DOHH2 (cell line): ENCODE measurements around the gene USHBP1.

Experiments
- EZH2phosphoT487 ChIP-seq: fragments of 200-600 bp; sonication (generic); IDR thresholded peaks from 2 replicates; pipeline ENCODE4 v1.6.1; 2017; ENCODE audit warnings: borderline replicate concordance, mild to moderate bottlenecking, antibody characterized with exemption, low read length, moderate library complexity, mixed read lengths
- TF ChIP-seq, protein P1 (sequence below): fragments of 200-600 bp; sonication (generic); IDR thresholded peaks from one replicate; pipeline ENCODE4 v1.5.1; 2014; ENCODE audit warnings: antibody characterized with exemption, mild to moderate bottlenecking, low read depth, low read length; ENCODE audit not compliant: poor library complexity, severe bottlenecking

DNA sequence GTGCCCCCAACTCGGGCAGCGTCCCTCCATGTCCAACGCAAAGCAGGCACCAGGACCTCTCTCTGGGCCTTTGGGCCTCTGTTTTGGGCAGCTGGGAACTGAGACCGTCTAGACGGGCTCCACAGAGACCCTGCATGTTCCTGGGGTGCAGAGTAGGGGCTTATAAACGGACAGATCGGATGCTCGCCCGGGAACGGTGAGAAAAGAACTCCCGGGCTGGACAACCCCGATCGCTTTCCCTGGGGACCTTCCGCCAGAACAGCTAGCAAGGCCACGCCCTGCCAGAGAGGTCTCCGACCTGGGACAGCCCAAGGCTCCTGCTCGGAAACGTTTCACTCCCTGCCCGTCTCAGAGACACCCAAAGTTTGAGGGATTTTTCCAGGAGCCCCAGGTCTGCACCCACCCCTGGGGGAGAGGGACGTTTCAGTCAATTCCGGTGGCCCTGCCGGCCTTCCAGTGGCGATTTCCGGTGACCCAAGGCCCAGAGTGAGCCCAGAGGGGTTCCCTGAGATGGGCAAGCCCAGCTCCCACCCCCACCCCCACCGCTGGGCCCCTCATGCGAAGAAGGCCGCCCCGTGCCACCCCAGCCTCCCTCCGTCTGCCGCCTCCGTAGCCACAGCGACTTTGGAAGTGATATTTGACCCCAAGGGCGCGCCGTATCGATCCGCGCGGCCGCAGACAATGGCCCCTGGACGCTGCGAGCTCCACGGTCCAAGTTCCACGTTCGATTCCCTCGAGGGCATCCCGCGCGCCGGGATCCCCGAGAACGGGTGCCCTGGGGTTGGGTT lies 20.5 kb downstream of the USHBP1 start:
- TF ChIP-seq, protein P1, sequence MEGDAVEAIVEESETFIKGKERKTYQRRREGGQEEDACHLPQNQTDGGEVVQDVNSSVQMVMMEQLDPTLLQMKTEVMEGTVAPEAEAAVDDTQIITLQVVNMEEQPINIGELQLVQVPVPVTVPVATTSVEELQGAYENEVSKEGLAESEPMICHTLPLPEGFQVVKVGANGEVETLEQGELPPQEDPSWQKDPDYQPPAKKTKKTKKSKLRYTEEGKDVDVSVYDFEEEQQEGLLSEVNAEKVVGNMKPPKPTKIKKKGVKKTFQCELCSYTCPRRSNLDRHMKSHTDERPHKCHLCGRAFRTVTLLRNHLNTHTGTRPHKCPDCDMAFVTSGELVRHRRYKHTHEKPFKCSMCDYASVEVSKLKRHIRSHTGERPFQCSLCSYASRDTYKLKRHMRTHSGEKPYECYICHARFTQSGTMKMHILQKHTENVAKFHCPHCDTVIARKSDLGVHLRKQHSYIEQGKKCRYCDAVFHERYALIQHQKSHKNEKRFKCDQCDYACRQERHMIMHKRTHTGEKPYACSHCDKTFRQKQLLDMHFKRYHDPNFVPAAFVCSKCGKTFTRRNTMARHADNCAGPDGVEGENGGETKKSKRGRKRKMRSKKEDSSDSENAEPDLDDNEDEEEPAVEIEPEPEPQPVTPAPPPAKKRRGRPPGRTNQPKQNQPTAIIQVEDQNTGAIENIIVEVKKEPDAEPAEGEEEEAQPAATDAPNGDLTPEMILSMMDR, result no peak
- TF ChIP-seq EZH2phosphoT487, result no peak
